HG03432 (cell line): ENCODE data around the gene PACRG.
"Not testable (repeated sequence)": the region's sequence is repeated elsewhere in the genome, so short reads cannot be mapped to it uniquely, and the experiment has no call there.

Experiments used
- ATAC-seq: cut with Tn5 transposase; IDR thresholded peaks from one replicate; pipeline ENCODE4 v1.9.1; 2021; ENCODE audit warnings: mild to moderate bottlenecking, moderate library complexity; ENCODE audit not compliant: unreplicated experiment

Gene PACRG

GRCh38 chr6:162922563-162923166 lies 194.9 kb downstream of the PACRG start:
- no peak for ATAC-seq

- ATAC-seq: no peak
These were observed 207.1 kb downstream of the PACRG start for GRCh38 chr6:162934844-162935243.

- ATAC-seq: no peak
These were observed 212.7 kb downstream of the PACRG start for GRCh38 chr6:162940426-162940825.

- no peak for ATAC-seq
These were observed 213.4 kb downstream of the PACRG start for GRCh38 chr6:162941128-162941527.

- no peak for ATAC-seq
These were observed 215.1 kb downstream of the PACRG start for GRCh38 chr6:162942866-162943265.

GRCh38 chr6:162943369-162943768 lies 215.6 kb downstream of the PACRG start:
- no peak for ATAC-seq

GRCh38 chr6:162951164-162951743 lies 223.5 kb downstream of the PACRG start:
- no peak for ATAC-seq

GRCh38 chr6:162952423-162952822 lies 224.6 kb downstream of the PACRG start:
- ATAC-seq: no peak

- no peak for ATAC-seq
These were observed 229.3 kb downstream of the PACRG start for GRCh38 chr6:162957062-162957461.

GRCh38 chr6:162960679-162961457 lies 233.1 kb downstream of the PACRG start:
- no peak for ATAC-seq

GRCh38 chr6:162962093-162962492 lies 234.3 kb downstream of the PACRG start:
- ATAC-seq: no peak

- ATAC-seq: no peak
These were observed 236.1 kb downstream of the PACRG start for GRCh38 chr6:162963861-162964260.

- ATAC-seq: no peak
These were observed 236.8 kb downstream of the PACRG start for GRCh38 chr6:162964488-162965140.

GRCh38 chr6:162965366-162965765 lies 237.6 kb downstream of the PACRG start:
- ATAC-seq: no peak

- no peak for ATAC-seq
These were observed 242.5 kb downstream of the PACRG start for GRCh38 chr6:162970246-162970645.

- no peak for ATAC-seq
These were observed 243.6 kb downstream of the PACRG start for GRCh38 chr6:162971356-162971755.

- ATAC-seq: no peak
These were observed 245.5 kb downstream of the PACRG start for GRCh38 chr6:162973151-162973872.

GRCh38 chr6:162973980-162974379 lies 246.2 kb downstream of the PACRG start:
- ATAC-seq: no peak

GRCh38 chr6:162974685-162975084 lies 246.9 kb downstream of the PACRG start:
- no peak for ATAC-seq

GRCh38 chr6:162976141-162976540 lies 248.4 kb downstream of the PACRG start:
- no peak for ATAC-seq

- not testable (repeated sequence) for ATAC-seq
These were observed 255.5 kb downstream of the PACRG start for GRCh38 chr6:162983234-162983633.
